Measurements from ENCODE around the gene PFKP. TPM values are rescaled to one million over a fixed set of nuclear protein-coding genes. Genes with fewer than 3 reads are reported as not detected.

Gene PFKP
- total RNA-seq, 1 donor from 2014 or later, result 55.2 TPM

DNA sequence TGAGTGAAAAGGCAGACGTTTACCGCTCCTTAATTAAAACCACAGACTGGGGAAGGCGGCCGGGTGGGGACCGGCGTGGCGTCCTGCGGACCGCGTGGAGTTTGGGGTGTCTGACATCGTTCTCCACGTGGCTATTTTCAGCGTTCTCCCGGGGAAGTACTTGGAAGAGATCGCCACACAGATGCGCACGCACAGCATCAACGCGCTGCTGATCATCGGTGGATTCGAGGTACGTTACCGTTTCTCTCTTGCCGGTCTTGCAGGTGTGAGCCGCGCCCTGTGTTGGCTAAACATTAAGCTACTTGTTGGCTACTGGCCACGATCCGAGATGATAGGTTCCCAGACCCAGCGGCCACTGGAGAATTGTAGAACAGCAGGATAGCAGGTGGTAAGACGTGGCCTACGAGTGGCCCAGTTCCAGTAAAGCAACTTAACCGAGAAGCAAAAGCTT is 51.3 kb downstream of the PFKP start:
- Histone ChIP-seq H3K79me2 (ENCODE audit: low read depth) (no peaks in the 10 kb centered on the region), H3K27ac (no peak overlapping the region), H3K9me3 (ENCODE audit: low read depth) (no peaks in the 10 kb centered on the region), H3K4me3 (no peak overlapping the region), H3K36me3 (no peaks in the 10 kb centered on the region), H2AFZ (replicated peaks) (no peak overlapping the region), H3F3A (ENCODE audit: low read depth) (no peaks in the 10 kb centered on the region), H3K9ac (no peak overlapping the region), H3K27me3 (no peaks in the 10 kb centered on the region), H3K4me1 (no peaks in the 10 kb centered on the region), H3K4me2 (no peak overlapping the region), H4K20me1 (ENCODE audit: low read depth) (no peaks in the 10 kb centered on the region)
- no peak overlapping the region for H3K4me3 Mint-ChIP-seq
- H3K27me3 Mint-ChIP-seq (ENCODE audit: insufficient read depth, low read depth), result peaks cover 4% of the 10 kb centered on the region
- DNase-seq (ENCODE audit: low spot score), result no peak
- H3K27ac Mint-ChIP-seq, result no peak overlapping the region
- peaks cover 3% of the 10 kb centered on the region for H3K4me1 Mint-ChIP-seq
- H3K36me3 Mint-ChIP-seq, result peaks cover 12% of the 10 kb centered on the region
- H3K9me3 Mint-ChIP-seq, result no peaks in the 10 kb centered on the region
- TF ChIP-seq, protein P1, sequence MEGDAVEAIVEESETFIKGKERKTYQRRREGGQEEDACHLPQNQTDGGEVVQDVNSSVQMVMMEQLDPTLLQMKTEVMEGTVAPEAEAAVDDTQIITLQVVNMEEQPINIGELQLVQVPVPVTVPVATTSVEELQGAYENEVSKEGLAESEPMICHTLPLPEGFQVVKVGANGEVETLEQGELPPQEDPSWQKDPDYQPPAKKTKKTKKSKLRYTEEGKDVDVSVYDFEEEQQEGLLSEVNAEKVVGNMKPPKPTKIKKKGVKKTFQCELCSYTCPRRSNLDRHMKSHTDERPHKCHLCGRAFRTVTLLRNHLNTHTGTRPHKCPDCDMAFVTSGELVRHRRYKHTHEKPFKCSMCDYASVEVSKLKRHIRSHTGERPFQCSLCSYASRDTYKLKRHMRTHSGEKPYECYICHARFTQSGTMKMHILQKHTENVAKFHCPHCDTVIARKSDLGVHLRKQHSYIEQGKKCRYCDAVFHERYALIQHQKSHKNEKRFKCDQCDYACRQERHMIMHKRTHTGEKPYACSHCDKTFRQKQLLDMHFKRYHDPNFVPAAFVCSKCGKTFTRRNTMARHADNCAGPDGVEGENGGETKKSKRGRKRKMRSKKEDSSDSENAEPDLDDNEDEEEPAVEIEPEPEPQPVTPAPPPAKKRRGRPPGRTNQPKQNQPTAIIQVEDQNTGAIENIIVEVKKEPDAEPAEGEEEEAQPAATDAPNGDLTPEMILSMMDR (IDR thresholded peaks at IDR 0.05), result no peak
- no peak for TF ChIP-seq EZH2 (IDR thresholded peaks at IDR 0.05)
- TF ChIP-seq EZH2phosphoT487 (IDR thresholded peaks at IDR 0.05), result no peak

DNA sequence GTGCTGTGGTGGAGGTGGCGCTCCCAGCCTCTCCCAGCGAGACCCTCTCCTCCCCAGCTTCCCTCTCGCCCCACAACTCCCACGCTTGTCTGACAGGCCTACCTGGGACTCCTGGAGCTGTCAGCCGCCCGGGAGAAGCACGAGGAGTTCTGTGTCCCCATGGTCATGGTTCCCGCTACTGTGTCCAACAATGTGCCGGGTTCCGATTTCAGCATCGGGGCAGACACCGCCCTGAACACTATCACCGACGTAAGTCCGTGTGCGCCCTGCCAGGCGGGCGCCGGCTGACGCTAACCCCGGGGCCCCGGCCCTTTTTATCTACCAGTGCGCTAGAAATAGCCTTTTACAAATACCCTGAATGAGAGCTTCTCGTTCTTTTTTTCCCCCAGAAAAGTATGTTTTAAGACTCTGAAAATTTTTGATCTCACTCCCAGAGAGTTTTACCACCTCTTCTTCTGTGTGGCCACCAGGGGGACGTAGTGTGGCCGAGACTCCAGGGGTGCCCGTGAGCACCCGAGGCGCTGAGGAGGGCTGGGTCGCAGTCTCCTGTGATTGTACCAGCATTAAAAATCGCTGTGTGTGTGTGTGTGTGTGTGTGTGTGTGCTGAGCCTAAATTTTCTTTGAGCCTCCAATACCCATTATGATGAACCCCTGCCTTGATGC is 52.6 kb downstream of the PFKP start:
- H3K4me1 ChIP-seq, result no peaks in the 10 kb centered on the region
- peak; percentile 41 for DNase-seq (ENCODE audit: low spot score)
- H2AFZ ChIP-seq (replicated peaks), result no peak overlapping the region
- H3F3A ChIP-seq (ENCODE audit: low read depth), result no peaks in the 10 kb centered on the region
- no peaks in the 10 kb centered on the region for H3K9me3 ChIP-seq (ENCODE audit: low read depth)
- H3K27me3 Mint-ChIP-seq (ENCODE audit: insufficient read depth, low read depth), result peaks cover 3% of the 10 kb centered on the region
- no peak overlapping the region for H3K27ac Mint-ChIP-seq
- H4K20me1 ChIP-seq (ENCODE audit: low read depth), result no peaks in the 10 kb centered on the region
- H3K27ac ChIP-seq, result no peak overlapping the region
- no peaks in the 10 kb centered on the region for H3K27me3 ChIP-seq
- no peak overlapping the region for H3K4me3 ChIP-seq
- TF ChIP-seq, protein P1 (IDR thresholded peaks at IDR 0.05), result peak; percentile 70
- TF ChIP-seq EZH2 (IDR thresholded peaks at IDR 0.05) (no peak), EZH2phosphoT487 (IDR thresholded peaks at IDR 0.05) (no peak)
- no peaks in the 10 kb centered on the region for H3K9me3 Mint-ChIP-seq
- no peaks in the 10 kb centered on the region for H3K36me3 ChIP-seq
- H3K36me3 Mint-ChIP-seq, result peaks cover 12% of the 10 kb centered on the region
- H3K9ac ChIP-seq, result no peak overlapping the region
- no peaks in the 10 kb centered on the region for H3K4me1 Mint-ChIP-seq
- no peak overlapping the region for H3K4me2 ChIP-seq
- H3K4me3 Mint-ChIP-seq, result no peak overlapping the region
- H3K79me2 ChIP-seq (ENCODE audit: low read depth), result no peaks in the 10 kb centered on the region

GRCh38 chr10:3122034-3122433 is 54.7 kb downstream of the PFKP start:
- peaks cover 3% of the 10 kb centered on the region for H3K27me3 Mint-ChIP-seq (ENCODE audit: insufficient read depth, low read depth)
- Histone ChIP-seq H3K9me3 (ENCODE audit: low read depth) (no peaks in the 10 kb centered on the region), H3F3A (ENCODE audit: low read depth) (no peaks in the 10 kb centered on the region), H3K27ac (no peak overlapping the region), H3K4me3 (no peak overlapping the region), H3K36me3 (no peaks in the 10 kb centered on the region), H3K4me1 (peaks cover 7% of the 10 kb centered on the region), H2AFZ (replicated peaks) (no peak overlapping the region), H4K20me1 (ENCODE audit: low read depth) (no peaks in the 10 kb centered on the region), H3K27me3 (no peaks in the 10 kb centered on the region), H3K4me2 (no peak overlapping the region), H3K79me2 (ENCODE audit: low read depth) (no peaks in the 10 kb centered on the region), H3K9ac (no peak overlapping the region)
- DNase-seq (ENCODE audit: low spot score), result no peak
- H3K4me1 Mint-ChIP-seq, result peaks cover 2% of the 10 kb centered on the region
- H3K4me3 Mint-ChIP-seq, result no peak overlapping the region
- no peaks in the 10 kb centered on the region for H3K9me3 Mint-ChIP-seq
- no peak for TF ChIP-seq EZH2phosphoT487 (IDR thresholded peaks at IDR 0.05)
- TF ChIP-seq, protein P1 (IDR thresholded peaks at IDR 0.05), result no peak
- no peak for TF ChIP-seq EZH2 (IDR thresholded peaks at IDR 0.05)
- no peak overlapping the region for H3K27ac Mint-ChIP-seq
- H3K36me3 Mint-ChIP-seq, result peaks cover 11% of the 10 kb centered on the region

Measured in neural progenitor cell (in vitro differentiated cells).